Adipocyte (in vitro differentiated cells): ENCODE measurements around the gene TTC1.

Experiments
- DNase-seq: peaks from one replicate; pipeline ENCODE4 v3.0.0-alpha.2; 2015; ENCODE audit warnings: low read depth
- H3K27me3 ChIP-seq: replicated peaks from 2 replicates; pipeline ENCODE4 v1.7.0; 2013; ENCODE audit warnings: mild to moderate bottlenecking, low read length, moderate library complexity; ENCODE audit not compliant: control insufficient read depth, insufficient read depth
- H3K36me3 ChIP-seq: 2 replicates; pipeline ENCODE4 v1.7.0; 2013; ENCODE audit warnings: low read length, mild to moderate bottlenecking, moderate library complexity; ENCODE audit not compliant: control insufficient read depth, insufficient read depth, severe bottlenecking
- H3K4me1 ChIP-seq: 2 replicates; pipeline ENCODE4 v1.7.0; 2013; ENCODE audit warnings: mild to moderate bottlenecking, low read length, moderate library complexity; ENCODE audit not compliant: control insufficient read depth, insufficient read depth
- H3K4me3 ChIP-seq: 2 replicates; pipeline ENCODE4 v1.7.0; 2013; ENCODE audit warnings: mild to moderate bottlenecking, low read length, moderate library complexity
- H3K9ac ChIP-seq: 2 replicates; pipeline ENCODE4 v1.7.0; 2013; ENCODE audit warnings: mild to moderate bottlenecking, low read length, moderate library complexity
- H3K9me3 ChIP-seq: 2 replicates; pipeline ENCODE4 v1.7.0; 2013; ENCODE audit warnings: mild to moderate bottlenecking, low read length, moderate library complexity; ENCODE audit not compliant: control insufficient read depth

TTC1 gene

GRCh38 chr5:160090059-160090458, 81.1 kb downstream of the TTC1 start:
- no peak for DNase-seq
- peaks cover 23% of the 10 kb centered on the region for H3K36me3 ChIP-seq
- H3K9me3 ChIP-seq, result no peaks in the 10 kb centered on the region
- no peak overlapping the region for H3K9ac ChIP-seq
- H3K27me3 ChIP-seq, result no peaks in the 10 kb centered on the region
- no peaks in the 10 kb centered on the region for H3K4me1 ChIP-seq
- H3K4me3 ChIP-seq, result no peak overlapping the region

- Histone ChIP-seq H3K4me3 (no peak overlapping the region), H3K36me3 (peaks cover 27% of the 10 kb centered on the region), H3K27me3 (no peaks in the 10 kb centered on the region), H3K9ac (no peak overlapping the region), H3K4me1 (no peaks in the 10 kb centered on the region), H3K9me3 (no peaks in the 10 kb centered on the region)
- no peak for DNase-seq
These were observed 83.6 kb downstream of the TTC1 start for GRCh38 chr5:160092514-160092913.

GRCh38 chr5:160092960-160093707, 84.2 kb downstream of the TTC1 start:
- H3K4me1 ChIP-seq, result peaks cover 4% of the 10 kb centered on the region
- no peak overlapping the region for H3K4me3 ChIP-seq
- no peaks in the 10 kb centered on the region for H3K9me3 ChIP-seq
- no peaks in the 10 kb centered on the region for H3K27me3 ChIP-seq
- H3K9ac ChIP-seq, result no peak overlapping the region
- no peak for DNase-seq
- peaks cover 27% of the 10 kb centered on the region for H3K36me3 ChIP-seq

- no peak for DNase-seq
- Histone ChIP-seq H3K9me3 (no peaks in the 10 kb centered on the region), H3K36me3 (peaks cover 33% of the 10 kb centered on the region), H3K27me3 (no peaks in the 10 kb centered on the region), H3K4me3 (no peak overlapping the region), H3K4me1 (peaks cover 9% of the 10 kb centered on the region), H3K9ac (no peak overlapping the region)
These were observed 87.2 kb downstream of the TTC1 start for GRCh38 chr5:160096178-160096577.

- no peaks in the 10 kb centered on the region for H3K9me3 ChIP-seq
- peaks cover 19% of the 10 kb centered on the region for H3K36me3 ChIP-seq
These were observed 89.1 kb downstream of the TTC1 start for GRCh38 chr5:160097991-160098390.

GRCh38 chr5:160105686-160106360, 96.9 kb downstream of the TTC1 start:
- Histone ChIP-seq H3K4me1 (peaks cover 15% of the 10 kb centered on the region), H3K4me3 (no peak overlapping the region), H3K9ac (no peak overlapping the region), H3K27me3 (no peaks in the 10 kb centered on the region), H3K9me3 (no peaks in the 10 kb centered on the region), H3K36me3 (peaks cover 9% of the 10 kb centered on the region)
- DNase-seq, result peak; percentile 36

More at GRCh38 chr5:160097991-160098390, 89.1 kb downstream of the TTC1 start:
- peaks cover 16% of the 10 kb centered on the region for H3K4me1 ChIP-seq
- DNase-seq, result peak; percentile 76
- H3K4me3 ChIP-seq, result no peak overlapping the region
- H3K27me3 ChIP-seq, result no peaks in the 10 kb centered on the region
- H3K9ac ChIP-seq, result no peak overlapping the region

- Histone ChIP-seq H3K9me3 (no peaks in the 10 kb centered on the region), H3K27me3 (no peaks in the 10 kb centered on the region), H3K9ac (no peak overlapping the region), H3K36me3 (peaks cover 26% of the 10 kb centered on the region), H3K4me3 (no peak overlapping the region), H3K4me1 (peaks cover 8% of the 10 kb centered on the region)
- DNase-seq, result no peak
These were observed 99.2 kb downstream of the TTC1 start for GRCh38 chr5:160108124-160108523.
